ENCODE results near the gene DYNC1LI1.

- TF ChIP-seq RAD21 (IDR thresholded peaks at IDR 0.05; ENCODE audit: low read depth) = no peak
- no peak for TF ChIP-seq MAX (IDR thresholded peaks at IDR 0.05)
- no peak for TF ChIP-seq TCF12 (IDR thresholded peaks at IDR 0.05; ENCODE audit: low read depth)
- no peak for TF ChIP-seq USF1 (IDR thresholded peaks at IDR 0.05)
- TF ChIP-seq CEBPB (IDR thresholded peaks at IDR 0.05) = no peak
- no peak for TF ChIP-seq EGR1 (IDR thresholded peaks at IDR 0.05)
- TF ChIP-seq CREB1 (IDR thresholded peaks at IDR 0.05; ENCODE audit: low read depth) = no peak
- no peak for TF ChIP-seq EP300 (IDR thresholded peaks at IDR 0.05; ENCODE audit: borderline replicate concordance)
Measured at GRCh38 chr3:32553973-32554372, 16.7 kb downstream of the DYNC1LI1 start.
